ENCODE data around the gene EIF2D. TPM values are rescaled to one million over a fixed set of nuclear protein-coding genes. Genes with fewer than 3 reads are reported as not detected.
A peak's percentile ranks its signal among the peaks of the same experiment; 100 is the strongest.

EIF2D gene
- polyA plus RNA-seq (ENCODE audit: low read depth in 6 of 6), result 10 to 100 TPM; 25.2 to 46.2 (median 31.8) TPM

- peak within 1 kb of the TSS; percentile 92 to 98 (median 96) for H3K27ac Mint-ChIP-seq
- ATAC-seq (ENCODE audit: low read depth in 2 of 2) (peak; percentile 92 to 96), DNase-seq (peak; percentile 93)
- H3K4me3 Mint-ChIP-seq, result peak within 1 kb of the TSS; percentile 84 to 95 (median 93)
- H3K27me3 Mint-ChIP-seq, result no peaks in the 10 kb centered on the region
- H3K9me3 Mint-ChIP-seq, result no peaks in the 10 kb centered on the region
- H3K4me1 Mint-ChIP-seq, result peaks cover 13 to 16% (median 14%) of the 10 kb centered on the region in 3 donors
- peaks cover 10 to 11% of the 10 kb centered on the region in 2 donors for H3K36me3 Mint-ChIP-seq
Measured at GRCh38 chr1:206612129-206612876, at the start of gene EIF2D. TSS of gene EIF2D (minus strand) at chr1:206612465. CDS start at chr1:206612342, 123 bp downstream.

- ATAC-seq (ENCODE audit: low read depth in 2 of 2), result no peak
- H3K27me3 Mint-ChIP-seq, result peaks cover 31 to 53% (median 43%) of the 10 kb centered on the region in 3 donors
- H3K9me3 Mint-ChIP-seq, result no peaks in the 10 kb centered on the region
- peaks cover 29 to 43% (median 40%) of the 10 kb centered on the region in 3 donors for H3K4me1 Mint-ChIP-seq
- no peak overlapping the region for H3K4me3 Mint-ChIP-seq
- H3K36me3 Mint-ChIP-seq, result no peaks in the 10 kb centered on the region
- H3K27ac Mint-ChIP-seq, result no peak overlapping the region
- DNase-seq, result no peak
Measured at GRCh38 chr1:206661161-206661820, 49.0 kb upstream of the EIF2D start.

- Mint-ChIP-seq H3K4me3 (no peak overlapping the region), H3K27me3 (peaks cover 31 to 43% (median 42%) of the 10 kb centered on the region in 3 donors), H3K4me1 (peaks cover 29 to 40% (median 37%) of the 10 kb centered on the region in 3 donors), H3K36me3 (no peaks in the 10 kb centered on the region), H3K9me3 (no peaks in the 10 kb centered on the region), H3K27ac (peak overlapping the region in 1 of 6 donors; percentile 77)
- no peak for ATAC-seq (ENCODE audit: low read depth in 2 of 2)
- DNase-seq, result no peak
Measured at GRCh38 chr1:206660136-206660535, 47.9 kb upstream of the EIF2D start.

- no peak overlapping the region for H3K27ac Mint-ChIP-seq
- H3K4me3 Mint-ChIP-seq, result peak overlapping the region in 2 of 8 donors; percentile 61 to 63
- no peak for ATAC-seq (ENCODE audit: low read depth in 2 of 2)
- peaks cover 21 to 28% (median 25%) of the 10 kb centered on the region in 3 donors for H3K4me1 Mint-ChIP-seq
- H3K9me3 Mint-ChIP-seq, result no peaks in the 10 kb centered on the region
- no peaks in the 10 kb centered on the region for H3K36me3 Mint-ChIP-seq
- no peak for DNase-seq
- peaks cover 31 to 42% (median 32%) of the 10 kb centered on the region in 3 donors for H3K27me3 Mint-ChIP-seq
Measured at GRCh38 chr1:206658981-206659273, 46.7 kb upstream of the EIF2D start.

GRCh38 chr1:206658264-206658980, 46.2 kb upstream of the EIF2D start:
- Mint-ChIP-seq H3K9me3 (no peaks in the 10 kb centered on the region), H3K4me1 (peaks cover 16 to 23% (median 20%) of the 10 kb centered on the region in 3 donors), H3K27ac (peak overlapping the region in 2 of 6 donors; percentile 39 to 64), H3K27me3 (peaks cover 31 to 37% (median 31%) of the 10 kb centered on the region in 3 donors), H3K4me3 (peak overlapping the region in 7 of 8 donors; percentile 54 to 83 (median 61)), H3K36me3 (no peaks in the 10 kb centered on the region)
- DNase-seq, result peak; percentile 49
- peak; percentile 78 to 82 for ATAC-seq (ENCODE audit: low read depth in 2 of 2)

- Mint-ChIP-seq H3K4me1 (peaks cover 15 to 19% (median 15%) of the 10 kb centered on the region in 3 donors), H3K36me3 (no peaks in the 10 kb centered on the region), H3K4me3 (peak overlapping the region in 5 of 8 donors; percentile 60 to 83 (median 63)), H3K27me3 (peaks cover 26 to 34% (median 31%) of the 10 kb centered on the region in 3 donors), H3K9me3 (no peaks in the 10 kb centered on the region), H3K27ac (no peak overlapping the region)
- ATAC-seq (ENCODE audit: low read depth in 2 of 2), result no peak
- DNase-seq, result no peak
Measured at GRCh38 chr1:206657751-206658150, 45.5 kb upstream of the EIF2D start.

GRCh38 chr1:206656936-206657335, 44.7 kb upstream of the EIF2D start:
- H3K4me3 Mint-ChIP-seq, result no peak overlapping the region
- ATAC-seq (ENCODE audit: low read depth in 2 of 2), result no peak
- H3K9me3 Mint-ChIP-seq, result no peaks in the 10 kb centered on the region
- no peaks in the 10 kb centered on the region for H3K36me3 Mint-ChIP-seq
- no peak overlapping the region for H3K27ac Mint-ChIP-seq
- H3K27me3 Mint-ChIP-seq, result peaks cover 23 to 31% (median 30%) of the 10 kb centered on the region in 3 donors
- peaks cover 15 to 16% (median 15%) of the 10 kb centered on the region in 3 donors for H3K4me1 Mint-ChIP-seq
- no peak for DNase-seq

GRCh38 chr1:206655471-206655882, 43.2 kb upstream of the EIF2D start:
- H3K27ac Mint-ChIP-seq, result no peak overlapping the region
- no peaks in the 10 kb centered on the region for H3K36me3 Mint-ChIP-seq
- H3K4me3 Mint-ChIP-seq, result no peak overlapping the region
- no peak for ATAC-seq (ENCODE audit: low read depth in 2 of 2)
- no peaks in the 10 kb centered on the region for H3K9me3 Mint-ChIP-seq
- peaks cover 18 to 24% (median 23%) of the 10 kb centered on the region in 3 donors for H3K27me3 Mint-ChIP-seq
- peaks cover 15 to 16% (median 15%) of the 10 kb centered on the region in 3 donors for H3K4me1 Mint-ChIP-seq
- DNase-seq, result no peak

GRCh38 chr1:206654828-206655227, 42.6 kb upstream of the EIF2D start:
- peaks cover 18 to 23% (median 18%) of the 10 kb centered on the region in 3 donors for H3K27me3 Mint-ChIP-seq
- H3K27ac Mint-ChIP-seq, result no peak overlapping the region
- no peaks in the 10 kb centered on the region for H3K9me3 Mint-ChIP-seq
- DNase-seq, result no peak
- H3K36me3 Mint-ChIP-seq, result no peaks in the 10 kb centered on the region
- peaks cover 15 to 16% (median 15%) of the 10 kb centered on the region in 3 donors for H3K4me1 Mint-ChIP-seq
- H3K4me3 Mint-ChIP-seq, result no peak overlapping the region
- no peak for ATAC-seq (ENCODE audit: low read depth in 2 of 2)

GRCh38 chr1:206653715-206654459, 41.6 kb upstream of the EIF2D start:
- Mint-ChIP-seq H3K27me3 (peaks cover 18 to 24% (median 22%) of the 10 kb centered on the region in 3 donors), H3K27ac (no peak overlapping the region), H3K36me3 (no peaks in the 10 kb centered on the region), H3K4me3 (no peak overlapping the region), H3K4me1 (peaks cover 15 to 16% (median 15%) of the 10 kb centered on the region in 3 donors), H3K9me3 (no peaks in the 10 kb centered on the region)
- ATAC-seq (ENCODE audit: low read depth in 2 of 2), result no peak
- DNase-seq, result no peak

GRCh38 chr1:206651958-206652890, 40.0 kb upstream of the EIF2D start:
- H3K27ac Mint-ChIP-seq, result peak overlapping the region in 1 of 6 donors; percentile 10
- H3K4me3 Mint-ChIP-seq, result no peak overlapping the region

GRCh38 chr1:206651014-206651413, 38.7 kb upstream of the EIF2D start:
- no peaks in the 10 kb centered on the region for H3K36me3 Mint-ChIP-seq
- H3K9me3 Mint-ChIP-seq, result no peaks in the 10 kb centered on the region
- H3K4me1 Mint-ChIP-seq, result no peaks in the 10 kb centered on the region
- DNase-seq, result no peak
- peak overlapping the region in 1 of 6 donors; percentile 44 for H3K27ac Mint-ChIP-seq
- no peak for ATAC-seq (ENCODE audit: low read depth in 2 of 2)
- no peak overlapping the region for H3K4me3 Mint-ChIP-seq
- H3K27me3 Mint-ChIP-seq, result peaks cover 0 to 6% (median 0%) of the 10 kb centered on the region in 3 donors

More at GRCh38 chr1:206651958-206652890, 40.0 kb upstream of the EIF2D start:
- Mint-ChIP-seq H3K4me1 (peaks cover 0 to 2% (median 0%) of the 10 kb centered on the region in 3 donors), H3K36me3 (no peaks in the 10 kb centered on the region), H3K9me3 (no peaks in the 10 kb centered on the region), H3K27me3 (peaks cover 6 to 15% (median 6%) of the 10 kb centered on the region in 3 donors)
- ATAC-seq (ENCODE audit: low read depth in 2 of 2) (no peak), DNase-seq (no peak)

All from naive B cell (primary cell).